Ishikawa (cell line): ENCODE data around the gene ZNF143.

ENCODE experiments used
- CEBPB ChIP-seq: IDR thresholded peaks from 2 replicates; pipeline ENCODE4 v1.6.1; 2012
- EP300 ChIP-seq: IDR thresholded peaks from 2 replicates; pipeline ENCODE4 v1.6.1; 2012; ENCODE audit warnings: borderline replicate concordance
- FOXM1 ChIP-seq: IDR thresholded peaks from 2 replicates; pipeline ENCODE4 v1.6.1; 2012; ENCODE audit warnings: low read depth, borderline replicate concordance
- RAD21 ChIP-seq: IDR thresholded peaks from 2 replicates; pipeline ENCODE4 v1.6.1; 2012; ENCODE audit warnings: low read depth
- REST ChIP-seq: IDR thresholded peaks from 2 replicates; pipeline ENCODE4 v1.6.1; 2012; ENCODE audit warnings: low read depth, mild to moderate bottlenecking
- TAF1 ChIP-seq: IDR thresholded peaks from 2 replicates; pipeline ENCODE4 v1.6.1; 2012; ENCODE audit warnings: low read depth, mild to moderate bottlenecking
- TEAD4 ChIP-seq: IDR thresholded peaks from 2 replicates; pipeline ENCODE4 v1.6.1; 2012
- USF1 ChIP-seq: IDR thresholded peaks from 2 replicates; pipeline ENCODE4 v1.6.1; 2012
- YY1 ChIP-seq: IDR thresholded peaks from 2 replicates; pipeline ENCODE4 v1.6.1; 2012; ENCODE audit warnings: low read depth
- TF ChIP-seq, protein P1 (sequence below): IDR thresholded peaks from 2 replicates; pipeline ENCODE4 v1.6.1; 2012

GRCh38 chr11:9562716-9563115 is 101.9 kb downstream of the ZNF143 start:
- no peak for TF ChIP-seq FOXM1
- no peak for TF ChIP-seq REST
- TF ChIP-seq YY1, result no peak
- TF ChIP-seq CEBPB, result no peak
- TF ChIP-seq TAF1, result no peak
- no peak for TF ChIP-seq USF1
- TF ChIP-seq, protein P1, sequence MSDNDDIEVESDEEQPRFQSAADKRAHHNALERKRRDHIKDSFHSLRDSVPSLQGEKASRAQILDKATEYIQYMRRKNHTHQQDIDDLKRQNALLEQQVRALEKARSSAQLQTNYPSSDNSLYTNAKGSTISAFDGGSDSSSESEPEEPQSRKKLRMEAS, result no peak
- TF ChIP-seq RAD21, result no peak
- TF ChIP-seq TEAD4, result no peak
- TF ChIP-seq EP300, result no peak
